B cell (primary cell): ENCODE results near the gene DCLK1.

Experiments
- CTCF ChIP-seq: fragments of 200-600 bp; IDR thresholded peaks from one replicate; pipeline ENCODE4 v1.8.0; 2022; ENCODE audit warnings: antibody characterized with exemption, mild to moderate bottlenecking
- EZH2 ChIP-seq: IDR thresholded peaks from 2 replicates; pipeline ENCODE4 v1.6.1; 2012; ENCODE audit warnings: borderline replicate concordance, low read depth, mild to moderate bottlenecking, moderate library complexity, low read length; ENCODE audit not compliant: insufficient read depth, poor library complexity, severe bottlenecking

DNA sequence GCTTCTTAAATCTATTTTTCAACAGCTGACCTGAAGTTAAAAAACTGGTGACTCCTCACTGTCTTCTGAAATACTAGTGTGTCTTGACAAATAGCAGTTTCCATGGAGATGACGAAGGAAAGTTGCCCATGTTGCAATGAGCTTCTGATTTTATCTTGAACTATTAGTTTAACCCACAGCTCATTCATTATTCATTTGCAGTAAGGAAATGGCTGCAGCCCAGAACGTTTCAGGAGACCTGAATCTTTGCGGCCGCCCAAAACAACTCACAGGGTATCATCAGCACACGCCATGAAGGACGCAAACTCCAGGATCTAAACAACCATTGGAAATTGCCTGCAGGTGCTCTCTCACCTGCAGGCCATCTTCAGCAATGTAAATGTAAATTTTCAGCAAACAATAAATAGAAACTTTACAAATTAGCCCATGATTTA, 142.5 kb downstream of the DCLK1 start:
- TF ChIP-seq CTCF (no peak), EZH2 (no peak)
